K562 (cell line): Measurements from ENCODE around the gene NCKAP1. TPM values are rescaled to one million over a fixed set of nuclear protein-coding genes. Genes with fewer than 3 reads are reported as not detected.
A peak's percentile ranks its signal among the peaks of the same experiment; 100 is the strongest.

Source experiments
- ARNT ChIP-seq, 2 experiments: fragments of 450-650 bp; IDR thresholded peaks; 2 replicates each; pipeline ENCODE4 v1.6.1; 2016; ENCODE audit warnings: mild to moderate bottlenecking in 1 of 2
- BACH1 ChIP-seq: fragments of 200-800 bp; sonication (Bioruptor generic); IDR thresholded peaks from 2 replicates; pipeline ENCODE4 v1.6.1; 2016; ENCODE audit warnings: missing genetic modification characterization, missing compliant biosample characterization
- CBX8 ChIP-seq: fragments of 200-600 bp; sonication (generic); IDR thresholded peaks from 2 replicates; pipeline ENCODE4 v1.6.1; 2012; ENCODE audit warnings: borderline replicate concordance, mixed run types, low read depth, mild to moderate bottlenecking, moderate library complexity, mixed read lengths, low read length, control low read depth, inconsistent platforms; ENCODE audit not compliant: poor library complexity, severe bottlenecking; ENCODE audit errors: extremely low read depth
- ELF1 ChIP-seq: fragments of 200-800 bp; sonication (Bioruptor generic); IDR thresholded peaks from 2 replicates; pipeline ENCODE4 v1.6.1; 2016; ENCODE audit warnings: missing genetic modification characterization, missing compliant biosample characterization
- EP400 ChIP-seq: fragments of 450-650 bp; IDR thresholded peaks from 2 replicates; pipeline ENCODE4 v1.6.1; 2017; ENCODE audit warnings: antibody characterized with exemption, mild to moderate bottlenecking, moderate library complexity
- KAT2B ChIP-seq: IDR thresholded peaks from one replicate; pipeline ENCODE4 v1.6.1; 2012; ENCODE audit warnings: low read depth, mild to moderate bottlenecking, control low read depth, inconsistent platforms, low read length, moderate library complexity
- MAFK ChIP-seq: IDR thresholded peaks from 2 replicates; pipeline ENCODE4 v1.6.1; 2011; ENCODE audit warnings: low read length, improper control_type of control experiment
- MCM5 ChIP-seq: fragments of 450-650 bp; IDR thresholded peaks from 2 replicates; pipeline ENCODE4 v1.6.1; 2016; ENCODE audit warnings: low read depth
- NBN ChIP-seq: fragments of 450-650 bp; IDR thresholded peaks from 2 replicates; pipeline ENCODE4 v1.6.1; 2016; ENCODE audit warnings: low read depth, mild to moderate bottlenecking
- NCOR1 ChIP-seq: fragments of 450-650 bp; IDR thresholded peaks from 2 replicates; pipeline ENCODE4 v1.6.1; 2016; ENCODE audit warnings: mild to moderate bottlenecking, moderate library complexity
- NFE2 ChIP-seq: IDR thresholded peaks from 2 replicates; pipeline ENCODE4 v1.6.1; 2014; ENCODE audit warnings: antibody characterized with exemption, low read depth
- SOX6 ChIP-seq: fragments of 450-650 bp; IDR thresholded peaks from 2 replicates; pipeline ENCODE4 v1.6.1; 2014; ENCODE audit warnings: mild to moderate bottlenecking
- ZNF347 ChIP-seq: fragments of 450-650 bp; formaldehyde crosslinking; IDR thresholded peaks from 2 replicates; pipeline ENCODE4 v1.4.0; 2020; ENCODE audit warnings: low read depth, mild to moderate bottlenecking, moderate library complexity
- ZNF384 ChIP-seq: IDR thresholded peaks from 2 replicates; pipeline ENCODE4 v1.6.1; 2012; ENCODE audit warnings: low read depth, low read length, improper control_type of control experiment
- ZNF436 ChIP-seq: fragments of 250-450, 450-650 bp; sonication (Bioruptor Pico); formaldehyde crosslinking; IDR thresholded peaks from 2 replicates; pipeline ENCODE4 v1.7.0; 2020; ENCODE audit warnings: mild to moderate bottlenecking
- polyA plus RNA-seq, 8 experiments: library from polyadenylated mRNA; depleted of rRNA in 4 of 8; stranded (reverse) in 5 of 8; unstranded in 3 of 8; fragments of >200 nt; fragmentation: Nextera tagmentation in 2 of 8; fragmentation: Illumina TruSeq in 1 of 8; extraction: Ambion mirVana in 2 of 8; extraction: Trizol in 1 of 8; gene quantifications; 2 replicates each; pipeline versions ENCODE4 v1.2.1 to v1.2.3, GENCODE V29; 2011 to 2014; ENCODE audit warnings: inconsistent platforms in 1 of 8, missing spikeins in 1 of 8
- total RNA-seq, 7 experiments: library from RNA; depleted of rRNA in 6 of 7; stranded (reverse); fragments of >200 nt in 6 of 7; fragmentation: Illumina TruSeq in 2 of 7; extraction: Trizol in 2 of 7; gene quantifications; 2 replicates each; pipeline versions ENCODE4 v1.2.1 to v1.2.3, GENCODE V29; 2011 to 2021; ENCODE audit warnings: low replicate concordance in 1 of 7
- TF ChIP-seq, protein P1 (sequence below): sonication (generic); formaldehyde crosslinking; IDR thresholded peaks from 2 replicates; pipeline ENCODE4 v1.8.0; 2022; ENCODE audit warnings: missing genetic modification reagents, mild to moderate bottlenecking, borderline replicate concordance
- TF ChIP-seq, protein P2 (sequence below): sonication (generic); formaldehyde crosslinking; IDR thresholded peaks from 2 replicates; pipeline ENCODE4 v1.8.1; 2023; ENCODE audit warnings: mild to moderate bottlenecking, missing genetic modification reagents, moderate library complexity
- TF ChIP-seq, protein P3 (sequence below), 2 experiments: fragments of 450-650 bp; IDR thresholded peaks; 2 replicates each; pipeline ENCODE4 v1.6.1; 2016; ENCODE audit warnings: mild to moderate bottlenecking in 2 of 2, borderline replicate concordance in 1 of 2, low read depth in 1 of 2, moderate library complexity in 1 of 2

NCKAP1 gene
- total and polyA plus RNA-seq, 9 of the 15 experiments (the other 6 are each of a cell fraction or from before 2014, with no cell fraction given), result 34.0 to 153 (median 88.7) TPM

DNA sequence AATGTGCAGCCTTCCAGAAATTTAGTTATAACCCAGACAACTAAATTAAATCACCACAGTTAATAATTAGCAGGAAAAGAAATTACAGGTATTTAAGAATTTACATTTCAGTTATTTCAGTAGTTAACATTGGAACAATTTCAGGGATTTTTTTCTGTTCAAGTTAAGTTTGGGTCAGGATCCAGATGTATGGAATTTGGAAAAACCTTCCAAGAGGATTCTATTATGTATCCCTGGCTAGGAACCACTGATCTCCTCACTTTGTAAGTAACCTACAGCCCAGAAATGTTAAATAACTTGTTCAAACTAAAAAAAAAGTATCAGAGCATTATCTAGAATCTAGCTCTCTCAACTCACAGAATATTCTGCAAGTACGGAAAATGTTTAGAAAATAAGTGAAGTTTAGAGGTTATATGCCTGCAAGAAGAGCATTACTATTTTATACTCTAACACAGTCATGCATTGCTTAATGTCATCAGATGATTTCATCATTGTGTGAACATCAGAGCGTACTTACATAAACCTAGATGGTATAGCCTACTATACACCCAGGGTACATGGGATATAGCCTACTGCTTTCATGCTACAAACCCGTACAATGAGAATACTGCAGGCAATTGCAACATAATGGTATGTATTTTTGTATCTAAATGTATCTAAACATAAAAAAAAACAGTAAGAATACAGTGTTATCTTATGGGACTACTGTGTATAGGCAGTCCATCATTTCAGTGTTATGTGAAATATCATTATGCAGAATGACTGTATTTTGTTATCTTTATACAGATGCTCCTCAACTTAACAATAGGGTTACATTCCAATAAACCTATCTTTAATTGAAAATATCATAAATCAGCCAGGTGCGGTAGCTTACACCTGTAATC is 6.1 kb downstream of the NCKAP1 start (continued):
- TF ChIP-seq, protein P1, sequence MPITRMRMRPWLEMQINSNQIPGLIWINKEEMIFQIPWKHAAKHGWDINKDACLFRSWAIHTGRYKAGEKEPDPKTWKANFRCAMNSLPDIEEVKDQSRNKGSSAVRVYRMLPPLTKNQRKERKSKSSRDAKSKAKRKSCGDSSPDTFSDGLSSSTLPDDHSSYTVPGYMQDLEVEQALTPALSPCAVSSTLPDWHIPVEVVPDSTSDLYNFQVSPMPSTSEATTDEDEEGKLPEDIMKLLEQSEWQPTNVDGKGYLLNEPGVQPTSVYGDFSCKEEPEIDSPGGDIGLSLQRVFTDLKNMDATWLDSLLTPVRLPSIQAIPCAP (CRISPR knock-in tag), result no peak
- TF ChIP-seq, protein P2, sequence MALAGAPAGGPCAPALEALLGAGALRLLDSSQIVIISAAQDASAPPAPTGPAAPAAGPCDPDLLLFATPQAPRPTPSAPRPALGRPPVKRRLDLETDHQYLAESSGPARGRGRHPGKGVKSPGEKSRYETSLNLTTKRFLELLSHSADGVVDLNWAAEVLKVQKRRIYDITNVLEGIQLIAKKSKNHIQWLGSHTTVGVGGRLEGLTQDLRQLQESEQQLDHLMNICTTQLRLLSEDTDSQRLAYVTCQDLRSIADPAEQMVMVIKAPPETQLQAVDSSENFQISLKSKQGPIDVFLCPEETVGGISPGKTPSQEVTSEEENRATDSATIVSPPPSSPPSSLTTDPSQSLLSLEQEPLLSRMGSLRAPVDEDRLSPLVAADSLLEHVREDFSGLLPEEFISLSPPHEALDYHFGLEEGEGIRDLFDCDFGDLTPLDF (CRISPR knock-in tag), result no peak
- TF ChIP-seq KAT2B, result no peak
- TF ChIP-seq, protein P3, sequence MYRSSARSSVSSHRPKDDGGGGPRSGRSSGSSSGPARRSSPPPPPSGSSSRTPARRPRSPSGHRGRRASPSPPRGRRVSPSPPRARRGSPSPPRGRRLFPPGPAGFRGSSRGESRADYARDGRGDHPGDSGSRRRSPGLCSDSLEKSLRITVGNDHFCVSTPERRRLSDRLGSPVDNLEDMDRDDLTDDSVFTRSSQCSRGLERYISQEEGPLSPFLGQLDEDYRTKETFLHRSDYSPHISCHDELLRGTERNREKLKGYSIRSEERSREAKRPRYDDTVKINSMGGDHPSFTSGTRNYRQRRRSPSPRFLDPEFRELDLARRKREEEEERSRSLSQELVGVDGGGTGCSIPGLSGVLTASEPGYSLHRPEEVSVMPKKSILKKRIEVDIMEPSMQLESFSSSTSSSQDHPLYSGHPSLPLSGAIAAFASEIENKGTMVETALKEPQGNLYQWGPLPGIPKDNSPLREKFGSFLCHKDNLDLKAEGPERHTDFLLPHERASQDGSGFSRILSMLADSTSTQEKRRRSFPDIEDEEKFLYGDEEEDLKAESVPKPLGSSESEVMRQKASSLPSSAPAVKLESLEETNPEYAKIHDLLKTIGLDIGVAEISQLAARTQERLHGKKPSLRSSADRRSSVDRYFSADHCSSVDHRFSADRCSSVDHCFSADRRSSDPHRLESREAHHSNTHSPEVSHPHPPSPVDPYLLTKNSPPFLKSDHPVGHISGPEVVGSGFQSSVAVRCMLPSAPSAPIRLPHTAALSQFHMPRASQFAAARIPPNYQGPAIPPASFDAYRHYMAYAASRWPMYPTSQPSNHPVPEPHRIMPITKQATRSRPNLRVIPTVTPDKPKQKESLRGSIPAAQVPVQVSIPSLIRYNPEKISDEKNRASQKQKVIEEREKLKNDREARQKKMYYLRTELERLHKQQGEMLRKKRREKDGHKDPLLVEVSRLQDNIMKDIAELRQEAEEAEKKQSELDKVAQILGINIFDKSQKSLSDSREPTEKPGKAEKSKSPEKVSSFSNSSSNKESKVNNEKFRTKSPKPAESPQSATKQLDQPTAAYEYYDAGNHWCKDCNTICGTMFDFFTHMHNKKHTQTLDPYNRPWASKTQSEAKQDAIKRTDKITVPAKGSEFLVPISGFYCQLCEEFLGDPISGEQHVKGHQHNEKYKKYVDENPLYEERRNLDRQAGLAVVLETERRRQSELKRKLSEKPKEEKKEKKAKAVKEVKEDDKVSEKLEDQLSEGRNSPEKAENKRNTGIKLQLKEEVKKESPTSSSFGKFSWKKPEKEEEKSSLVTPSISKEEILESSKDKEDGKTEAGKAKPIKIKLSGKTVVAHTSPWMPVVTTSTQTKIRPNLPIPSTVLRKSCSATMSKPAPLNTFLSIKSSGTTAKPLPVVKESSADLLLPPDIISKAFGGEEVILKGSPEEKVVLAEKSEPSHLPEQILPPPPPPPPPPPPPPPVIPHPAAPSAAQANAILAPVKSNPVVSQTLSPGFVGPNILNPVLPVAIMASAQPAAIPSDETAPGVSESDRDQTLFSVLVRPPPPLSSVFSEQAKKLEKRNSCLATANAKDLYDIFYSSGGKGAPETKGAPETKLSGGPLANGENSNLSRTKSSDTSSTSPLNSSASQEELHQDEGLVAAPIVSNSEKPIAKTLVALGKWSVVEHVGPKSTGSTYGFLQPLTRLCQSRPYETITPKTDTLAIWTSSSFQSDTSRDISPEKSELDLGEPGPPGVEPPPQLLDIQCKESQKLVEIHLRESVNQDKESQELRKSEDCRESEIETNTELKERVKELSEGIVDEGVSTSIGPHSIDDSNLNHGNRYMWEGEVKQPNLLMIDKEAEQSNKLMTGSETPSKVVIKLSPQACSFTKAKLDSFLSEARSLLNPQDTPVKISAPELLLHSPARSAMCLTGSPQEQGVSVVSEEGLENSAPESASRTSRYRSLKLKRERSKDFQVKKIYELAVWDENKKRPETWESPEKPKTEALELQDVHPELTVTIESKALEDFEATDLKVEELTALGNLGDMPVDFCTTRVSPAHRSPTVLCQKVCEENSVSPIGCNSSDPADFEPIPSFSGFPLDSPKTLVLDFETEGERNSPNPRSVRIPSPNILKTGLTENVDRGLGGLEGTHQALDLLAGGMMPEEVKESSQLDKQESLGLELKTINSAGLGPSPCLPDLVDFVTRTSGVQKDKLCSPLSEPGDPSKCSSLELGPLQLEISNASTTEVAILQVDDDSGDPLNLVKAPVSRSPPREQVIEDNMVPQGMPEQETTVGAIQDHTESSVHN (IDR thresholded peaks at IDR 0.05; ENCODE audit: borderline replicate concordance in 1 of 2, low read depth in 1 of 2), result no peak
- no peak for TF ChIP-seq MCM5
- no peak for TF ChIP-seq ELF1 (tag)
- TF ChIP-seq NCOR1, result no peak
- TF ChIP-seq ZNF384, result 0 out of 2 replicates have a peak, but pooled peaks have one; percentile 13
- no peak for TF ChIP-seq SOX6
- 0 out of 4 replicates have a peak, but pooled peaks of 1 of the 2 experiments have one; percentile 38 for TF ChIP-seq ARNT (IDR thresholded peaks at IDR 0.05)
- no peak for TF ChIP-seq ZNF436 (CRISPR knock-in tag)
- no peak for TF ChIP-seq CBX8
- TF ChIP-seq MAFK, result no peak
- TF ChIP-seq ZNF347 (CRISPR knock-in tag), result no peak
- peak; percentile 36; the same call in 1 of the 2 replicates for TF ChIP-seq NBN
- peak; percentile 61 for TF ChIP-seq EP400
- TF ChIP-seq NFE2, result 0 out of 2 replicates have a peak, but pooled peaks have one; percentile 14
- TF ChIP-seq BACH1, result 0 out of 2 replicates have a peak, but pooled peaks have one; percentile 37
